SK-N-SH treated with all-trans-retinoic acid at 6 μM for 48 hours (cell line): ENCODE results near the gene ARID1B.

ENCODE experiments used
- BACH2 ChIP-seq: fragments of 250-450 bp; sonication (Bioruptor Pico); IDR thresholded peaks from 2 replicates; pipeline ENCODE4 v1.9.0; 2021; ENCODE audit warnings: mild to moderate bottlenecking, borderline replicate concordance
- ESRRG ChIP-seq: fragments of 250-450 bp; sonication (Bioruptor Pico); IDR thresholded peaks from 2 replicates; pipeline ENCODE4 v1.6.1; 2021; ENCODE audit warnings: mild to moderate bottlenecking
- GLIS3 ChIP-seq: fragments of 250-450 bp; sonication (Bioruptor Pico); IDR thresholded peaks from 2 replicates; pipeline ENCODE4 v1.5.0; 2020; ENCODE audit warnings: mild to moderate bottlenecking, moderate library complexity
- PPARA ChIP-seq: fragments of 250-450 bp; sonication (Bioruptor Pico); IDR thresholded peaks from 2 replicates; pipeline ENCODE4 v1.5.0; 2020; ENCODE audit warnings: mild to moderate bottlenecking, borderline replicate concordance
- RARB ChIP-seq: fragments of 250-450 bp; sonication (Bioruptor Pico); IDR thresholded peaks from 2 replicates; pipeline ENCODE4 v1.8.0; 2021; ENCODE audit warnings: mild to moderate bottlenecking, moderate library complexity
- ZNF70 ChIP-seq: fragments of 450-650 bp; formaldehyde crosslinking; IDR thresholded peaks from 2 replicates; pipeline ENCODE4 v1.5.0; 2020; ENCODE audit warnings: mild to moderate bottlenecking, moderate library complexity
- TF ChIP-seq, protein P1 (sequence below): fragments of 250-450 bp; sonication (Bioruptor Pico); IDR thresholded peaks from 2 replicates; pipeline ENCODE4 v1.5.0; 2020; ENCODE audit warnings: mild to moderate bottlenecking, moderate library complexity
- TF ChIP-seq, protein P2 (sequence below): fragments of 250-450 bp; sonication (Bioruptor Pico); IDR thresholded peaks from 2 replicates; pipeline ENCODE4 v1.5.1; 2021; ENCODE audit warnings: mild to moderate bottlenecking, moderate library complexity

DNA sequence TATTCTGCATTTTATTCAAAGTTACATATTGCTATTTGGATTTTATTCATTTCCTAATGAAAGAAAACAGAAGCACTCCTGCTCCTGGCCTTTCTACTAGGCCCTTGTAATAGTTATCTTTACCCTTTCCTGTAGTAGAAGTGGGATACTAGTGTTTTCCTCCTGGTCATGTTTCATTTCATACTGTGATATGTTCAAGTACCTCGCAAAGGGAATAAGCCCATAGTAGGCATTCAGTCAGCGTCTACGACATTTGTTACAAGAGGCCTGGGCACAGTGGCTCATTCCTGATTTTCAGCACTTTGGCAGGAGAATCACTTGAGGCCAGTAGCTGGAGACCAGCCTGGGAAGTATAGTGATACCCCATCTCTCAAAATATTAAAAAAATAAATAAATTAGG is 154.1 kb downstream of the ARID1B start:
- TF ChIP-seq, protein P1, sequence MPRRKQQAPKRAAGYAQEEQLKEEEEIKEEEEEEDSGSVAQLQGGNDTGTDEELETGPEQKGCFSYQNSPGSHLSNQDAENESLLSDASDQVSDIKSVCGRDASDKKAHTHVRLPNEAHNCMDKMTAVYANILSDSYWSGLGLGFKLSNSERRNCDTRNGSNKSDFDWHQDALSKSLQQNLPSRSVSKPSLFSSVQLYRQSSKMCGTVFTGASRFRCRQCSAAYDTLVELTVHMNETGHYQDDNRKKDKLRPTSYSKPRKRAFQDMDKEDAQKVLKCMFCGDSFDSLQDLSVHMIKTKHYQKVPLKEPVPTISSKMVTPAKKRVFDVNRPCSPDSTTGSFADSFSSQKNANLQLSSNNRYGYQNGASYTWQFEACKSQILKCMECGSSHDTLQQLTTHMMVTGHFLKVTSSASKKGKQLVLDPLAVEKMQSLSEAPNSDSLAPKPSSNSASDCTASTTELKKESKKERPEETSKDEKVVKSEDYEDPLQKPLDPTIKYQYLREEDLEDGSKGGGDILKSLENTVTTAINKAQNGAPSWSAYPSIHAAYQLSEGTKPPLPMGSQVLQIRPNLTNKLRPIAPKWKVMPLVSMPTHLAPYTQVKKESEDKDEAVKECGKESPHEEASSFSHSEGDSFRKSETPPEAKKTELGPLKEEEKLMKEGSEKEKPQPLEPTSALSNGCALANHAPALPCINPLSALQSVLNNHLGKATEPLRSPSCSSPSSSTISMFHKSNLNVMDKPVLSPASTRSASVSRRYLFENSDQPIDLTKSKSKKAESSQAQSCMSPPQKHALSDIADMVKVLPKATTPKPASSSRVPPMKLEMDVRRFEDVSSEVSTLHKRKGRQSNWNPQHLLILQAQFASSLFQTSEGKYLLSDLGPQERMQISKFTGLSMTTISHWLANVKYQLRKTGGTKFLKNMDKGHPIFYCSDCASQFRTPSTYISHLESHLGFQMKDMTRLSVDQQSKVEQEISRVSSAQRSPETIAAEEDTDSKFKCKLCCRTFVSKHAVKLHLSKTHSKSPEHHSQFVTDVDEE (CRISPR knock-in tag) = no peak
- TF ChIP-seq RARB (no peak), ESRRG (CRISPR knock-in tag) (no peak), BACH2 (no peak), PPARA (CRISPR knock-in tag) (no peak), ZNF70 (no peak), GLIS3 (CRISPR knock-in tag) (no peak)
- TF ChIP-seq, protein P2, sequence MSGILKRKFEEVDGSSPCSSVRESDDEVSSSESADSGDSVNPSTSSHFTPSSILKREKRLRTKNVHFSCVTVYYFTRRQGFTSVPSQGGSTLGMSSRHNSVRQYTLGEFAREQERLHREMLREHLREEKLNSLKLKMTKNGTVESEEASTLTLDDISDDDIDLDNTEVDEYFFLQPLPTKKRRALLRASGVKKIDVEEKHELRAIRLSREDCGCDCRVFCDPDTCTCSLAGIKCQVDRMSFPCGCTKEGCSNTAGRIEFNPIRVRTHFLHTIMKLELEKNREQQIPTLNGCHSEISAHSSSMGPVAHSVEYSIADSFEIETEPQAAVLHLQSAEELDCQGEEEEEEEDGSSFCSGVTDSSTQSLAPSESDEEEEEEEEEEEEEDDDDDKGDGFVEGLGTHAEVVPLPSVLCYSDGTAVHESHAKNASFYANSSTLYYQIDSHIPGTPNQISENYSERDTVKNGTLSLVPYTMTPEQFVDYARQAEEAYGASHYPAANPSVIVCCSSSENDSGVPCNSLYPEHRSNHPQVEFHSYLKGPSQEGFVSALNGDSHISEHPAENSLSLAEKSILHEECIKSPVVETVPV (CRISPR knock-in tag) = no peak
